ENCODE results near the gene NPSR1. TPM values are rescaled to one million over a fixed set of nuclear protein-coding genes. Genes with fewer than 3 reads are reported as not detected.
"Not testable (repeated sequence)": the region's sequence is repeated elsewhere in the genome, so short reads cannot be mapped to it uniquely, and the experiment has no call there.

NPSR1 gene
- total RNA-seq, 4 donors from 2014 or later = not detected

GRCh38 chr7:34869057-34869456 lies 211.0 kb downstream of the NPSR1 start:
- no peak overlapping the region for H3K4me3 ChIP-seq
- no peak for DNase-seq
- H3K9me3 ChIP-seq = no peaks in the 10 kb centered on the region
- no peaks in the 10 kb centered on the region for H3K36me3 ChIP-seq
- H3K4me1 ChIP-seq = no peaks in the 10 kb centered on the region
- no peak overlapping the region for H3K27ac ChIP-seq
- TF ChIP-seq CTCF (IDR thresholded peaks at IDR 0.05) = no peak
- intact Hi-C loops (cut with DNase I; ENCODE audit: low total_unique reads) = no loop called here
- no peaks in the 10 kb centered on the region for H3K27me3 ChIP-seq

- DNase-seq; intact Hi-C loops (cut with DNase I; ENCODE audit: low total_unique reads); H3K27me3 ChIP-seq; H3K4me3 ChIP-seq; H3K36me3 ChIP-seq; H3K9me3 ChIP-seq; H3K27ac ChIP-seq; H3K4me1 ChIP-seq: not testable (repeated sequence)
These were observed 212.0 kb downstream of the NPSR1 start for GRCh38 chr7:34870041-34870440.

- H3K27me3 ChIP-seq; H3K9me3 ChIP-seq; H3K4me1 ChIP-seq; DNase-seq; H3K4me3 ChIP-seq; H3K36me3 ChIP-seq; intact Hi-C loops (cut with DNase I; ENCODE audit: low total_unique reads); H3K27ac ChIP-seq: not testable (repeated sequence)
These were observed 216.3 kb downstream of the NPSR1 start for GRCh38 chr7:34874329-34874728.

- DNase-seq = no peak
- no peak overlapping the region for H3K27ac ChIP-seq
- TF ChIP-seq POLR2A (IDR thresholded peaks at IDR 0.05) (no peak), CTCF (IDR thresholded peaks at IDR 0.05) (no peak)
- H3K36me3 ChIP-seq = no peaks in the 10 kb centered on the region
- intact Hi-C loops (cut with DNase I; ENCODE audit: low total_unique reads) = no loop called here
- no peaks in the 10 kb centered on the region for H3K27me3 ChIP-seq
- H3K4me1 ChIP-seq = no peaks in the 10 kb centered on the region
- no peaks in the 10 kb centered on the region for H3K9me3 ChIP-seq
- H3K4me3 ChIP-seq = no peak overlapping the region
These were observed 217.5 kb downstream of the NPSR1 start for GRCh38 chr7:34875481-34875880.

GRCh38 chr7:34878944-34879735 lies 221.1 kb downstream of the NPSR1 start:
- H3K36me3 ChIP-seq; intact Hi-C loops (cut with DNase I; ENCODE audit: low total_unique reads); H3K27ac ChIP-seq; H3K4me3 ChIP-seq; H3K4me1 ChIP-seq; H3K27me3 ChIP-seq; H3K9me3 ChIP-seq; DNase-seq: not testable (repeated sequence)

GRCh38 chr7:34879871-34880270 lies 221.9 kb downstream of the NPSR1 start:
- no peaks in the 10 kb centered on the region for H3K36me3 ChIP-seq

GRCh38 chr7:34883855-34884254 lies 225.8 kb downstream of the NPSR1 start:
- intact Hi-C loops (cut with DNase I; ENCODE audit: low total_unique reads); DNase-seq; H3K4me1 ChIP-seq; H3K36me3 ChIP-seq; H3K27ac ChIP-seq; H3K4me3 ChIP-seq; H3K9me3 ChIP-seq; H3K27me3 ChIP-seq: not testable (repeated sequence)

More at GRCh38 chr7:34879871-34880270, 221.9 kb downstream of the NPSR1 start:
- no peaks in the 10 kb centered on the region for H3K27me3 ChIP-seq
- intact Hi-C loops (cut with DNase I; ENCODE audit: low total_unique reads) = no loop called here
- DNase-seq = no peak
- no peaks in the 10 kb centered on the region for H3K4me1 ChIP-seq
- no peak overlapping the region for H3K27ac ChIP-seq
- H3K4me3 ChIP-seq = no peak overlapping the region
- H3K9me3 ChIP-seq = no peaks in the 10 kb centered on the region
- TF ChIP-seq POLR2A (IDR thresholded peaks at IDR 0.05) (no peak), CTCF (IDR thresholded peaks at IDR 0.05) (no peak)

Data from uterus (tissue), 4 donors.